Measurements from ENCODE around the gene SUN5. TPM values are rescaled to one million over a fixed set of nuclear protein-coding genes. Genes with fewer than 3 reads are reported as not detected.

The SUN5 gene
- total RNA-seq, 1 experiment from 2014 or later, result not detected

GRCh38 chr20:32986331-32986966, 17.8 kb downstream of the SUN5 start:
- no peak overlapping the region for H2BK5ac ChIP-seq (ENCODE audit: insufficient read length, low read length)
- Mint-ChIP-seq H3K27me3 (ENCODE audit: low read depth) (peaks cover 4% of the 10 kb centered on the region), H3K4me3 (no peak overlapping the region; a peak in 1 of 5 replicates), H3K36me3 (ENCODE audit: insufficient read depth in 1 of 3, low read depth in 3 of 3) (no peaks in the 10 kb centered on the region), H3K4me1 (peaks cover 5 to 6% of the 10 kb centered on the region in 2 experiments; a peak in 1 of 4 replicates), H3K27ac (peak overlapping the region in 1 of 3 experiments; percentile 3; a peak in 1 of 7 replicates), H3K9me3 (no peaks in the 10 kb centered on the region)
- no peak overlapping the region for H3K27ac ChIP-seq (ENCODE audit: insufficient read length, low read depth, low read length)
- no peaks in the 10 kb centered on the region for H4K20me1 ChIP-seq (ENCODE audit: control insufficient read depth, insufficient read depth, insufficient read length)
- no peak overlapping the region for H3K14ac ChIP-seq (ENCODE audit: insufficient read depth, low read length)
- no peaks in the 10 kb centered on the region for H3K79me1 ChIP-seq (ENCODE audit: insufficient read depth, low read depth, low read length, poor library complexity, severe bottlenecking)
- H2AFZ ChIP-seq (ENCODE audit: low read length), result no peak overlapping the region
- DNase-seq, result no peak
- no peak overlapping the region for H4K91ac ChIP-seq (ENCODE audit: insufficient read length, low read depth, low read length)
- H3T11ph ChIP-seq (ENCODE audit: low read length), result no peak overlapping the region
- no peak overlapping the region for H2BK20ac ChIP-seq (ENCODE audit: low read depth, low read length, poor library complexity, severe bottlenecking)
- H3K9me3 ChIP-seq (ENCODE audit: control insufficient read depth, low read depth, low read length), result no peaks in the 10 kb centered on the region
- no peaks in the 10 kb centered on the region for H3K27me3 ChIP-seq (ENCODE audit: insufficient read depth, low read length)
- no CpG with 5 or more reads among the region's 18 CpGs for WGBS (ENCODE audit: extremely low coverage, insufficient read length, low lambda C conversion rate)
- no peak overlapping the region for H3K56ac ChIP-seq (ENCODE audit: insufficient read length, low read depth, low read length)
- no peak overlapping the region for H2BK12ac ChIP-seq (ENCODE audit: insufficient read length, low read depth, low read length)
- no peak overlapping the region for H4K8ac ChIP-seq (replicated peaks; ENCODE audit: insufficient read length, low read depth, low read length)
- H4K5ac ChIP-seq (ENCODE audit: insufficient read length, low read depth, low read length), result no peak overlapping the region
- no peak overlapping the region for H2BK120ac ChIP-seq (ENCODE audit: low read depth, low read length, poor library complexity, severe bottlenecking)
- no peaks in the 10 kb centered on the region for H3K79me2 ChIP-seq (ENCODE audit: insufficient read depth, low read length)
- H2AK5ac ChIP-seq (ENCODE audit: insufficient read length, low read length), result no peak overlapping the region
- no peak overlapping the region for H3K4me2 ChIP-seq (ENCODE audit: insufficient read depth, insufficient read length, low read length)
- H3K23me2 ChIP-seq (ENCODE audit: insufficient read length, low read depth, low read length, poor library complexity, severe bottlenecking), result no peaks in the 10 kb centered on the region
- no peak overlapping the region for H2BK15ac ChIP-seq (ENCODE audit: low read depth, low read length)
- no peak overlapping the region for H3K9ac ChIP-seq (ENCODE audit: extremely low read depth, insufficient read length, low read length)
- H3K18ac ChIP-seq (ENCODE audit: insufficient read length, low read depth, low read length), result no peak overlapping the region
- TF ChIP-seq CTCF (conservative IDR thresholded peaks at IDR 0.05), result no peak
- H3K23ac ChIP-seq (ENCODE audit: insufficient read length, low read depth, low read length), result no peak overlapping the region
- no peak overlapping the region for H3K4ac ChIP-seq (ENCODE audit: low read depth, low read length)
- no peaks in the 10 kb centered on the region for H3K4me1 ChIP-seq (ENCODE audit: insufficient read depth, low read length)
